AG09309 (cell line): ENCODE data around the gene NAA11.

ENCODE experiments used
- DNase-seq: peaks from one replicate; pipeline ENCODE4 v3.0.0-alpha.2; 2010; ENCODE audit warnings: low read depth
- H3K4me3 ChIP-seq: 2 replicates; pipeline ENCODE4 v1.5.1; 2011; ENCODE audit warnings: mild to moderate bottlenecking, low read depth, low read length, moderate library complexity; ENCODE audit not compliant: control insufficient read depth
- CTCF ChIP-seq: IDR thresholded peaks from 2 replicates; pipeline ENCODE4 v1.5.1; 2011; ENCODE audit warnings: mild to moderate bottlenecking, low read depth, low read length, inconsistent platforms; ENCODE audit not compliant: insufficient read depth, control insufficient read depth; ENCODE audit errors: missing control alignments

NAA11 gene

GRCh38 chr4:79319975-79320374 lies 5.9 kb downstream of the NAA11 start:
- no peak overlapping the region for H3K4me3 ChIP-seq
- DNase-seq = no peak
- TF ChIP-seq CTCF = no peak

- TF ChIP-seq CTCF = no peak
- H3K4me3 ChIP-seq = no peak overlapping the region
- no peak for DNase-seq
Observed at GRCh38 chr4:79317711-79318110, 8.2 kb downstream of the NAA11 start.

GRCh38 chr4:79315891-79316290 lies 10.0 kb downstream of the NAA11 start:
- no peak for TF ChIP-seq CTCF
- no peak for DNase-seq
- H3K4me3 ChIP-seq = no peak overlapping the region

- DNase-seq = no peak
- no peak for TF ChIP-seq CTCF
- no peak overlapping the region for H3K4me3 ChIP-seq
Observed at GRCh38 chr4:79311279-79311678, 14.6 kb downstream of the NAA11 start.

GRCh38 chr4:79308971-79309370 lies 16.9 kb downstream of the NAA11 start:
- no peak overlapping the region for H3K4me3 ChIP-seq
- no peak for DNase-seq
- TF ChIP-seq CTCF = no peak

- no peak for TF ChIP-seq CTCF
- H3K4me3 ChIP-seq = no peak overlapping the region
- DNase-seq = no peak
Observed at GRCh38 chr4:79308137-79308536, 17.7 kb downstream of the NAA11 start.

- H3K4me3 ChIP-seq = no peak overlapping the region
- TF ChIP-seq CTCF = no peak
- no peak for DNase-seq
Observed at GRCh38 chr4:79306795-79307194, 19.1 kb downstream of the NAA11 start.
